Epidermal melanocyte (primary cell): ENCODE measurements around the gene MACROD2.
"Not testable (repeated sequence)": the region's sequence is repeated elsewhere in the genome, so short reads cannot be mapped to it uniquely, and the experiment has no call there.

Experiments used
- DNase-seq: peaks from one replicate; pipeline ENCODE4 v3.0.0; 2011; ENCODE audit warnings: low spot score; ENCODE audit not compliant: insufficient read length

The MACROD2 gene

DNA sequence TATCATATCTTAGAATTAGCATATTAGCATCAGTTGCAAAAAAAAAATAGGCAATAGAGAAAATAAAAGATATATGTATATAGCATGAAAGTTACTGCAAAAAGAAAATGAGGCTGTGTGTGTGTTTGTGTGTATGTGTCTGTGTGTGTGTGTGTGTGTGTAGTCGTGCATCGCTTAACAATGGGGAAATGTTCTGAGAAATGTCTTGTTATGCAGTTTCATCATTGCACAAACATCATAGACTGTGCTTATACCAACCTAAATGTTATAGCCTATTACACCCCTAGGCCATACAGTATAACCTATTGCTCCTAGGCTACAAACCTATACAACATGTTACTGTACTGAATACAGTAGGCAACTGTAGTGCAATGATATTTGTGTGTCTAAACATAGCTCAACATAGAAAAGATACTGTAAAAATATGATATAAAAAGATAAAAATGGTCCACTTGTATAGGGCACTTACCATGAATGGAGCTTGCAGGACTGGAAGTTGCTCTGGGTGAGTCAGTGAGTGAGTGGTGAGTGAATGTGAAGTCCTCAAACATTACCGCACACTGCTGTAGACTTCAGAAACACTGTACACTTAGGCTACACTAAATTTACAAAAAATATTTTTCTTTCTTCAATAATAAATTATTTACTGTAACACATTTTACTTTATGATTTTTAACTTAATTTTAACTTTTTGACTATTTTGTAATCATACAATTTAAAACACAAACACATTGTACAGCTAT is 1772.9 kb downstream of the MACROD2 start:
- DNase-seq, result no peak

GRCh38 chr20:15772826-15773225 is 1777.5 kb downstream of the MACROD2 start:
- DNase-seq, result no peak

GRCh38 chr20:15774926-15775325 is 1779.6 kb downstream of the MACROD2 start:
- no peak for DNase-seq

DNA sequence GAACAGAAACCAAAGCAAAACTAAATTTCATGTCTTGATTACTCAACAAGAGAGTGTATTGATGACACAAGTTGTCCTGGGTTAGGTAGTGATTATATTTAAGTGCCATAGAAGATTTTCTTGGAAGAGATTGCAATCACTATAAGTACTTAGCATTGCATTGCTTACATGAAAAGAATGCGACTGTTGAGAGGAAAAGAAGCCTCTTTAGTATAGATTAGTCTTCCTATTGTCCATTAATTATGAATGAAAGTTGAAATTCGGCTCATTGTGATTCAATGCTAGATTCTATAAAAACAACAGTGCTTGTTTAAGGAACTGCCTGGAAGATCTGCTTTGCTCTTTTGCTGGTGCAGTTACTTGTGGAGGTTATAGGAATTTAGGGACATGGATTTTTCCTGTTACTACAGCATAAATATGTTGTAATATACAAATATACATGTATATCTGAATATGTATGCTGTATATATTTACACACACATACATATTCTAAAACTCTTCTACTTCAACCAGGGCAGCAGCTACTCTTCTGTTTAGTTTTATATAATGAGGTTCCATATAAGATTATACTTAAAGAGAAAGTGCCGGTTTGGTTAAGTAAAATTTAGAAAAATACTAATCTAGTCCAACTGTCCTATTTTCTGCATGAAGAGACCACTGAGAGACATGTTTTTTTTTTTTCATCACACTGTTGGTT is 1781.6 kb downstream of the MACROD2 start:
- DNase-seq, result no peak

GRCh38 chr20:15784020-15784419 is 1788.7 kb downstream of the MACROD2 start:
- no peak for DNase-seq

- DNase-seq, result peak; percentile 70
These were observed 1793.8 kb downstream of the MACROD2 start for GRCh38 chr20:15789079-15789478.

- DNase-seq, result no peak
These were observed 1797.5 kb downstream of the MACROD2 start for GRCh38 chr20:15792855-15793254.

- DNase-seq, result no peak
These were observed 1799.1 kb downstream of the MACROD2 start for GRCh38 chr20:15794409-15794808.

GRCh38 chr20:15795305-15796019 is 1800.1 kb downstream of the MACROD2 start:
- no peak for DNase-seq

GRCh38 chr20:15799871-15800270 is 1804.6 kb downstream of the MACROD2 start:
- no peak for DNase-seq

- DNase-seq, result no peak
These were observed 1806.7 kb downstream of the MACROD2 start for GRCh38 chr20:15802020-15802419.

DNA sequence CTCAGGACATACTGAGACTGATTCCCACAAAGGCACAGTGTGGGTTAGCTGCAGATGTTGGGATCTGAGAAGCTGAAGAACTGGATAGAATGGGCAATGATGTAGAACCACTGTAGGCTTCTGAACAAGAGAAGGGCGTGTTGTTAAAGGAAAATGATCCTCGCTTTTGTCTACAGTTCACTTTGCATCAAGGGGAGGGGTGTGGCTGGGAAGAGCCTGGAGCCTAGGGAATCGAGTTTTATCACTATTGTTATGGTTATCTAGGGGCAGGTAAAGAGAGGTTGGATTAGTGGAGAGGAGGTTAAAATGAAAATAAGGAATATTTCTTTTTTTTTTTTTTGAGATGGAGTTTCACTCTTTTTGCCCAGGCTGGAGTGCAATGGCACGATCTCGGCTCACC is 1809.8 kb downstream of the MACROD2 start:
- DNase-seq, result no peak

DNA sequence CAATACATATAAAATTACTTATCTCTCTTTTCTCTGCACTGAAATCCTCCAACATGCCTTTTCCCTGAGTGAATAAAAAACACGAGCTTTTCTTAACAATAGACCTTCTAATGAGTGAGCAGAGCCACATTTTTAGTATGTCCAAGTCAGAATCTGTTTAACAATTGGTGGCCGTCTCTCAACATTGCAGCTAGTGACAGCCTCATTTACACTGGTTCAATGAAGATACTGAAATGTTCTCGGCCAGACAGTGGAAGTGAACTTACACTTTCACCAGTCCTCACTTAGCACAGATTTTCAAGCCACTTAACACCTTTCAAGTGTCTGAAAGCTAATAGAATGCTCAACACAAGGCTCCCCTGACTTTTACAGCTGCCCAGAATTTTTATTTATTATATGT is 1810.8 kb downstream of the MACROD2 start:
- DNase-seq, result no peak

- no peak for DNase-seq
These were observed 1812.0 kb downstream of the MACROD2 start for GRCh38 chr20:15807271-15807670.

DNA sequence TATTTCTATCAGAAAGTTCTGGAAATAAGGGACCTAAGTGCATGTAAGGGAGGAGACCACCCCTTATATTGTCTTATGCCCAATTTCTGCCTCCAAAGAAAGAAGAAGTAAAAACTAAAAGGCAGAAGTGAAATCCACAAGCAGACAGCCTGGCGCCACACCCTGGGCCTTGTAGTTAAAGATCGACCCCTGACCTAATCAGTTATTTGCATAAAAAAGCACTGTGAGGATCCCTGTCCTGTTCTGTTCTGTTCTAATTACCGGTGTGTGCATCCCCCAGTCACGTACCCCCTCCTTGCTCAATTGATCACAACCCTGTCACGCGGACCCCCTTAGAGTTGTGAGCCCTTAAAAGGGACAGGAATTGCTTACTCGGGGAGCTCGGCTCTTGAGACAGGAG is 1812.5 kb downstream of the MACROD2 start:
- not testable (repeated sequence) for DNase-seq

- DNase-seq, result no peak
These were observed 1816.6 kb downstream of the MACROD2 start for GRCh38 chr20:15811951-15812350.

- no peak for DNase-seq
These were observed 1817.4 kb downstream of the MACROD2 start for GRCh38 chr20:15812696-15813095.

GRCh38 chr20:15814360-15814759 is 1819.0 kb downstream of the MACROD2 start:
- no peak for DNase-seq

DNA sequence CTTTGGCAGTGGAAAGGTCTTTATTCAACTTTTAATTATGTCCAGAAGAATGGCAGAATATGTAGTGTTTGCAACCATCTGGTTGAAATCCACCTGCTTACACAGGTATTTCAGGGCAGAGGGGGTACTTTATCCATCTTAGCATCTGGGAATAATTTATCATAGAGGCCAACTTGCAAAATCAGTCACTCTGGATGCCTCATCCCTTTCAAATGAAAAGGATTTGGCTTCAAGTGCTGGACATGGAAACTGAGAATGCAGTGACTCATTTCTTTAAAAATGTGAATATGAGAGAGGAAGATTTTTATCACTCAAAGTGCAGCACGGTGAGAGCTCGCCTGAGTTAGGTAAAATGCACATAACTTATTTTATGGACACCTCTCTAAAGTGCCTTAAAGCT is 1819.6 kb downstream of the MACROD2 start:
- DNase-seq, result no peak

- DNase-seq, result no peak
These were observed 1822.0 kb downstream of the MACROD2 start for GRCh38 chr20:15817351-15817750.

DNA sequence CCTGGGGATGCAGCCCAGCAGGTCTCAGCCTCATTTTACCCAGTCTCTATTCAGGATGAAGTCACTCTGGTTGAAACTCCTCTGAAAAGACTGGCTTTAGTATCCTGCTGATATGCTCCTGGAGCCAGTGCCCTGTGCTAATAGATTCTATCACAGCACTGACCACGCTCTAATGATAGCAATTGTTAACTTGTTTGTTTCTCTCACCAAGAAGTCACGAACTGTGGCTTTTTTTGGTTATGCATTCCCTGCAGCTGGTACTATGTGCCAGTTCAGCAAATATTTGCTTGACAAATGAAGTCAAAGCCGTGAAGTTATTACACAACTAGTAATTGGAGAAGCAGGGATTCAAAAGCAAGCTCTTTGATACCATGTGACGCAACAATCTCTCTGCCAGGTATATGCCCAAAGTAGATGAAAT is 1823.3 kb downstream of the MACROD2 start:
- DNase-seq, result no peak

- DNase-seq, result no peak
These were observed 1828.4 kb downstream of the MACROD2 start for GRCh38 chr20:15823718-15824117.
